Brain microvascular endothelial cell (primary cell): ENCODE data around the gene RUSC2.
"Not testable (repeated sequence)": the region's sequence is repeated elsewhere in the genome, so short reads cannot be mapped to it uniquely, and the experiment has no call there.

Experiments
- DNase-seq: peaks from one replicate; pipeline ENCODE4 v3.0.0-alpha.2; 2020
- H3K27ac ChIP-seq: fragments of 250-450 bp; sonication (Bioruptor Pico); 2 replicates; pipeline ENCODE4 v1.5.1; 2020; ENCODE audit warnings: mild to moderate bottlenecking, moderate library complexity
- H3K27me3 ChIP-seq: fragments of 250-450 bp; sonication (Bioruptor Pico); replicated peaks from 2 replicates; pipeline ENCODE4 v1.5.1; 2020; ENCODE audit warnings: mild to moderate bottlenecking
- H3K36me3 ChIP-seq: fragments of 250-450 bp; sonication (Bioruptor Pico); replicated peaks from 2 replicates; pipeline ENCODE4 v1.5.1; 2020; ENCODE audit warnings: mild to moderate bottlenecking
- H3K4me3 ChIP-seq: 2 replicates; pipeline ENCODE4 v1.5.1; 2011; ENCODE audit warnings: low read depth, mild to moderate bottlenecking, control low read depth, low read length, moderate library complexity
- CTCF ChIP-seq: IDR thresholded peaks from 2 replicates; pipeline ENCODE4 v1.5.1; 2011; ENCODE audit warnings: low read depth, mild to moderate bottlenecking, moderate library complexity, low read length, control low read depth, inconsistent platforms; ENCODE audit errors: missing control alignments
- in situ Hi-C: cut with HindIII; loops from 2 replicates; pipeline ENCODE4 v1.10.0; 2017; ENCODE audit warnings: low sequenced_read_pairs, low pct_ligation_motif_present

The RUSC2 gene

DNA sequence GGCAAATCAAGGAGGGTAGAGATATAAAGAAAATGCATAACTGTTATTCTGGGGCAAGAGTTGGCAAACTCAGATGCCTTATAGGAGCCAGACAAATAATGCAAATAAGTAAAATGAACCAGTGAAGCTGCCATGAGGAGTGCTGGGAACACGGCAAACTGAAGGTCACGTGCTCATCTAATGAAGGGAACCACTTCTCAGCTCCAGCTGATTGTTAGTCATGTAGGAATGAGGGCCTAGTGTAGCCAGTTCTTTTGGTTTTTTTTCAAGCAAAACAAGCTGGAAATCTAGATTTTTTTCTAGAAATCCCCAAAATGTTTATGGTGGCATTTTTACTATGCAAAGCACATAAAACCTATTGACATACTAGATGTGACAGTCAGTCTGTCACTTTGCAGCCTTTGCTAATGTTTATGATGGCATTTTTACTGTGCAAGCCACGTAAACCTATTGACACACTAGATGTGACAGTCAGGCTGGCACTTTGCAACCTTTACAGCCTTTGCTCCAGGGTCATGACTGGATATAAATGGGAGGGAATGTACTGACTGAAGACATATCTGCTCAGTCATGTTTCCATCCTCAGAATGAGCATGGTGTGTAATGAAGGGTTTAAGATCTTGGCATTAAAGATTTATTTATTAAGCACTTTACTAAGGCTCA is 39.4 kb downstream of the RUSC2 start:
- H3K36me3 ChIP-seq = no peaks in the 10 kb centered on the region
- no peak overlapping the region for H3K4me3 ChIP-seq
- H3K27me3 ChIP-seq = no peaks in the 10 kb centered on the region
- in situ Hi-C loops = no loop called here
- TF ChIP-seq CTCF = no peak
- no peak for DNase-seq
- no peak overlapping the region for H3K27ac ChIP-seq

GRCh38 chr9:35533398-35533797 is 43.5 kb downstream of the RUSC2 start:
- Histone ChIP-seq H3K27ac (no peak overlapping the region), H3K4me3 (no peak overlapping the region), H3K36me3 (no peaks in the 10 kb centered on the region), H3K27me3 (no peaks in the 10 kb centered on the region)
- in situ Hi-C loops = no loop called here
- TF ChIP-seq CTCF = no peak
- DNase-seq = no peak

DNA sequence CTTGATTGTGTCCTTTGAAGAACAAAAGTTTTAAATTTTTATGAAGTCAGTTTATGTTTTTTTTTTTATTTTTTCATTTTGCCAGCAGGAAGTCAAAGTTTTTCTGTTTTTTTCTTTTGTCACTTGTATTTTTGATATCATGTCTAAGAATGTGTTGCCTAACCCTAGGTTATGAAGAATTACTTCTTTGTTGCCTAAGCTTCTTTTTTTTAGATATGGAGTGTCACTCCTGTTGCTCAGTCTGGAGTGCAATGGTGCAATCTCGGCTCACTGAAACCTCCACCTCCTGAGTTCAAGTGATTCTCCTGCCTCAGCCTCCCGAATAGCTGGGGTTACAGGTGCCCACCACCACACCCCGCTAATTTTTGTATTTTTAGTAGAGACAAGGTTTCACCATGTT is 45.0 kb downstream of the RUSC2 start:
- H3K27me3 ChIP-seq, H3K36me3 ChIP-seq, H3K27ac ChIP-seq, H3K4me3 ChIP-seq, DNase-seq, in situ Hi-C loops: not testable (repeated sequence)

GRCh38 chr9:35537913-35538312 is 48.0 kb downstream of the RUSC2 start:
- in situ Hi-C loops = no loop called here
- no peak overlapping the region for H3K4me3 ChIP-seq
- no peaks in the 10 kb centered on the region for H3K27me3 ChIP-seq
- H3K27ac ChIP-seq = peak overlapping the region; percentile 40
- H3K36me3 ChIP-seq = no peaks in the 10 kb centered on the region
- DNase-seq = no peak
- TF ChIP-seq CTCF = no peak

DNA sequence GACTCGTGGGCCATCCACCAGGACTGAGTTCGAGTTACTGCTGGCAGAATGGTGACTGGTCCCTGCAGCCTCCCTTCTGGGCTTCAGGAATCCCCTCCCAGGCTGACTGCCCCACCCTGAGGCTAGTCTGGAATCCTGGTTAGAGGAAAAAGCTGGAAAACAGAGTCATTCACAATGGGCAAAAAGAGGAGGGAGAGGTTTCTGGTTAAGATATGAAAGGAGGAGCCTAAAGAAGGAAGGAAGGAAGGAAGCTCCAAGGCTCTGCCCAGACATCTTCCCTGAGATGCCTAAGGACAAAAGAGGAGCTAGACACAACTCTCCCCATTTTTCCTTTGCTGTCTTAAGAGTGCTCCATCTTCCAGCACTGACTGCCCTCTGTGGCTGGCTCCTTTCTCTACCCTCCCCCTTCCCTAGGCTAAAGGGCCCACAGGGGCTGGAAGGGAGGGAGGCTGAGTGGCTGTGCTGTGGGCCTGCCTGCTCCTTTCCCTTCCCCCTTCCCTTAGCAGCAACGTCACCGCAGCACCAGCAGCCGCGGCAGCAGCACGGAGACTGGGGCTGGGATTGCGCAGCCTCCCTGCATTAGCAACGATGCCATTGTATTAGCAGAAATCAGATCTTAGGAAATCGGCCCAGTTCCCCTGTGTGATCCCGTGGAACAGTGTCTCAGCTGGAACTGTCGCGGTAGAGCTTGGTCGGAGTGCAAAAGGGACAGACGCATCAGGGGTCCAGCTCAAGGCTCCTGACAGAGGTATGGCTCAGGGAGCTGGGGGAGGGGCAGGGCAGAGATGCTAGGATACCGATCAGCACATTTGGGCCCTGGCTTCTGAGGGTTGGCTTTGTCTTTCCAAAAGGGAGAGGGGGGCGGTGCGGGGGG is 48.7 kb downstream of the RUSC2 start:
- no peaks in the 10 kb centered on the region for H3K36me3 ChIP-seq
- no peak for TF ChIP-seq CTCF
- peak overlapping the region; percentile 63 for H3K4me3 ChIP-seq
- in situ Hi-C loops = no loop called here
- DNase-seq = peak; percentile 61
- peak overlapping the region; percentile 40 for H3K27ac ChIP-seq
- H3K27me3 ChIP-seq = no peaks in the 10 kb centered on the region
